AG10803 (cell line): ENCODE measurements around the gene BCKDK.

Source experiments
- DNase-seq: peaks from one replicate; pipeline ENCODE4 v3.0.0; 2010; ENCODE audit warnings: low read depth
- H3K4me3 ChIP-seq: 2 replicates; pipeline ENCODE4 v1.5.1; 2011; ENCODE audit warnings: mild to moderate bottlenecking, low read length, control low read depth
- CTCF ChIP-seq: conservative IDR thresholded peaks from 2 replicates; pipeline ENCODE4 v1.5.1; 2011; ENCODE audit warnings: mild to moderate bottlenecking, low read length, control low read depth, inconsistent platforms

Gene BCKDK

GRCh38 chr16:31128711-31129567, 20.8 kb downstream of the BCKDK start:
- H3K4me3 ChIP-seq: no peak overlapping the region
- no peak for DNase-seq
- no peak for TF ChIP-seq CTCF

DNA sequence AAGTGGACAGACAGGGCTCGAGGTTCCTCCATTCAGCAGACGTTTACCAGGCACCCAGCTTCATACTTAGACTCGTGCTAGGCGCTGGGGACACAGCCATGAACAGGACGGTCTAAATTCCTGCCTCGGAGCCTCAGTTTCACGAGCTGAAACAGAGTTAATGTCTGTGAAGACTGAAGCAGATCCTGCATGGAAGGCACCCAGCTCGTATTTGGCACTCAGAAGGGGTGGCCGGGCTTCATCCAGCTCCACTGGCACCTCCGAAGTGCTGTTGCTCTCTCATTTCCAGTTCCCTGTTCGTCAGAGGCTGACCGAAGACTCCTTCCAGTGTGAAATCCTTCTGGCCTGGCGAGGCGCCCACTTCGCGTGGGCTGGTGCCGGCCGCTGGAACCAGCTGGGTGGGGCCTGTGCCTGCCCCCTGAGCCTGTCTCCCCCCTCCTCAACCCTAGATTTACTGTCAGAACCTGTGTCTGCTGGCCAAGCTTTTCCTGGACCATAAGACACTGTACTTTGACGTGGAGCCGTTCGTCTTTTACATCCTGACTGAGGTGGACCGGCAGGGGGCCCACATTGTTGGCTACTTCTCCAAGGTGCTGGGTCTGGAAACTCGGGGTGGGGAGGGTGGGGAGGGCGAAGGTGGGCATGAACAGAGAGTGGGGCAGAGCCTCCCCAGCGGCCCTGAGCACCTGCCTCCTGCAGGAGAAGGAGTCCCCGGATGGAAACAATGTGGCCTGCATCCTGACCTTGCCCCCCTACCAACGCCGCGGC, 21.6 kb downstream of the BCKDK start:
- no peak for DNase-seq
- no peak for TF ChIP-seq CTCF

DNA sequence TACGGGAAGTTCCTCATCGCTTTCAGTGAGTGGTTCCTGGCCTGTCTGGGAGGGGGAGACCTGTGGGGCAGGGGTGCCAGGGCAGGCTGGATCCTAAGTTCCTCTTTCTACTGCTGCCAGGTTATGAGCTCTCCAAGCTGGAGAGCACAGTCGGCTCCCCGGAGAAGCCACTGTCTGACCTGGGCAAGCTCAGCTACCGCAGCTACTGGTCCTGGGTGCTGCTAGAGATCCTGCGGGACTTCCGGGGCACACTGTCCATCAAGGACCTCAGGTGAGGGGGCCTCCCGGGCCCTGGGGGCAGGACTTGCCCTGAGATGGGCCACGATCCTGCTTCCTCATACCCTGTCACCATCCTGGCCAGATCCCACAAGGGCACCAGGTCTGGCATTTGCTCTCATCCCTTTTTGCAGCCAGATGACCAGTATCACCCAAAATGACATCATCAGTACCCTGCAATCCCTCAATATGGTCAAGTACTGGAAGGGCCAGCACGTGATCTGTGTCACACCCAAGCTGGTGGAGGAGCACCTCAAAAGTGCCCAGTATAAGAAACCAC, 22.2 kb downstream of the BCKDK start:
- no peak overlapping the region for H3K4me3 ChIP-seq
- TF ChIP-seq CTCF: no peak
- no peak for DNase-seq

More for the DNA sequence above, 21.6 kb downstream of the BCKDK start:
- no peak overlapping the region for H3K4me3 ChIP-seq

GRCh38 chr16:31130899-31131298, 22.7 kb downstream of the BCKDK start:
- no peak overlapping the region for H3K4me3 ChIP-seq
- DNase-seq: no peak

DNA sequence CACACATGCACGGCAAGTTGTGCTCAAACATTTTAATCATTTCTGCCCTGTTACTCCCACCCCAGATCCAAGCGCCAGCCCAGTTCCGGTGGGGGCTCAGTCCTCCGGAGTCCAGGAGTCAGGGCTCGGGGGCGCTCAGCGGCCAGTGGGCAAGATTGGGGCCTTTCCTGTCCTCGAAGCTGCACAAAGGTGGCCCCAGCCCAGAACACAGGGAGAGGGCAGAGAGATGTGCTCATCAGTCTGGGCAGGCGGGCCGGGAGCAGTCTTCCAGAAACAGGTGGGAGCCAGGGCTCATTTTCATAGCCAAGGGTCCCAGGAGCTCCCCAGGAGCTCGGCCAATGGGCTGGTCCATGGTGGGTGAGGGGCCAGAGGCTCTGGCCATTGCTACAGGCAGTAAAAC, 23.2 kb downstream of the BCKDK start:
- TF ChIP-seq CTCF: no peak
- no peak overlapping the region for H3K4me3 ChIP-seq

More at GRCh38 chr16:31130899-31131298, 22.7 kb downstream of the BCKDK start:
- no peak for TF ChIP-seq CTCF

DNA sequence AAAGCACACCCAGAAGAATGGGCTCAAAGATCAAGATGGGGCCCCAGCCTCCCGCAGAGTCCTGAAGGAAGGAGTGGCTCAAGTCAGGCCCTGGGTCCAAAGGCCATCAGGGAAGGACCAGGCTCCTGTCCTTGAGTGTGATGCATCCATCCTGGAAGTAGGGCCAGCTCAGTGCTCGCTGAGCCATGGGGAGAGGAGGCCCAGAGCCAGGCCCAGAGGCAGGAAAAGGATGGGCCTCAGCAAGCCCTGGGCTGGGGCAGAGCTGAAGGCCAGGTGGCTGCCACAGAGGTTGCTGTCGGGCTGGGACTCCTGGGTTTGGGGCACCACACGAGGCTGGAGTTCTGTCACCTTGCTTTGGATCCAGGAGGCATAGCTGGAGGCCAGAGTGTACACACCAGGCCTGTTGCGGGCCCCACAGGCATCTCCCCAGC, 23.7 kb downstream of the BCKDK start:
- TF ChIP-seq CTCF: no peak

More for the DNA sequence above, 23.2 kb downstream of the BCKDK start:
- no peak for DNase-seq

More for the DNA sequence above, 23.7 kb downstream of the BCKDK start:
- no peak for DNase-seq
- no peak overlapping the region for H3K4me3 ChIP-seq
